HL-60 (cell line): ENCODE measurements around the gene EMID1.

Source experiments
- TF ChIP-seq, protein P1 (sequence below): IDR thresholded peaks from 2 replicates; pipeline ENCODE4 v1.6.1; 2012; ENCODE audit warnings: low read depth; ENCODE audit not compliant: insufficient replicate concordance
- TF ChIP-seq, protein P2 (sequence below): IDR thresholded peaks from one replicate; pipeline ENCODE4 v1.5.1; 2011; ENCODE audit warnings: low read length, control low read depth, inconsistent platforms; ENCODE audit not compliant: insufficient read depth

GRCh38 chr22:29263791-29264276 lies 58.1 kb downstream of the EMID1 start:
- TF ChIP-seq, protein P1, sequence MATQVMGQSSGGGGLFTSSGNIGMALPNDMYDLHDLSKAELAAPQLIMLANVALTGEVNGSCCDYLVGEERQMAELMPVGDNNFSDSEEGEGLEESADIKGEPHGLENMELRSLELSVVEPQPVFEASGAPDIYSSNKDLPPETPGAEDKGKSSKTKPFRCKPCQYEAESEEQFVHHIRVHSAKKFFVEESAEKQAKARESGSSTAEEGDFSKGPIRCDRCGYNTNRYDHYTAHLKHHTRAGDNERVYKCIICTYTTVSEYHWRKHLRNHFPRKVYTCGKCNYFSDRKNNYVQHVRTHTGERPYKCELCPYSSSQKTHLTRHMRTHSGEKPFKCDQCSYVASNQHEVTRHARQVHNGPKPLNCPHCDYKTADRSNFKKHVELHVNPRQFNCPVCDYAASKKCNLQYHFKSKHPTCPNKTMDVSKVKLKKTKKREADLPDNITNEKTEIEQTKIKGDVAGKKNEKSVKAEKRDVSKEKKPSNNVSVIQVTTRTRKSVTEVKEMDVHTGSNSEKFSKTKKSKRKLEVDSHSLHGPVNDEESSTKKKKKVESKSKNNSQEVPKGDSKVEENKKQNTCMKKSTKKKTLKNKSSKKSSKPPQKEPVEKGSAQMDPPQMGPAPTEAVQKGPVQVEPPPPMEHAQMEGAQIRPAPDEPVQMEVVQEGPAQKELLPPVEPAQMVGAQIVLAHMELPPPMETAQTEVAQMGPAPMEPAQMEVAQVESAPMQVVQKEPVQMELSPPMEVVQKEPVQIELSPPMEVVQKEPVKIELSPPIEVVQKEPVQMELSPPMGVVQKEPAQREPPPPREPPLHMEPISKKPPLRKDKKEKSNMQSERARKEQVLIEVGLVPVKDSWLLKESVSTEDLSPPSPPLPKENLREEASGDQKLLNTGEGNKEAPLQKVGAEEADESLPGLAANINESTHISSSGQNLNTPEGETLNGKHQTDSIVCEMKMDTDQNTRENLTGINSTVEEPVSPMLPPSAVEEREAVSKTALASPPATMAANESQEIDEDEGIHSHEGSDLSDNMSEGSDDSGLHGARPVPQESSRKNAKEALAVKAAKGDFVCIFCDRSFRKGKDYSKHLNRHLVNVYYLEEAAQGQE, result no peak
- TF ChIP-seq, protein P2, sequence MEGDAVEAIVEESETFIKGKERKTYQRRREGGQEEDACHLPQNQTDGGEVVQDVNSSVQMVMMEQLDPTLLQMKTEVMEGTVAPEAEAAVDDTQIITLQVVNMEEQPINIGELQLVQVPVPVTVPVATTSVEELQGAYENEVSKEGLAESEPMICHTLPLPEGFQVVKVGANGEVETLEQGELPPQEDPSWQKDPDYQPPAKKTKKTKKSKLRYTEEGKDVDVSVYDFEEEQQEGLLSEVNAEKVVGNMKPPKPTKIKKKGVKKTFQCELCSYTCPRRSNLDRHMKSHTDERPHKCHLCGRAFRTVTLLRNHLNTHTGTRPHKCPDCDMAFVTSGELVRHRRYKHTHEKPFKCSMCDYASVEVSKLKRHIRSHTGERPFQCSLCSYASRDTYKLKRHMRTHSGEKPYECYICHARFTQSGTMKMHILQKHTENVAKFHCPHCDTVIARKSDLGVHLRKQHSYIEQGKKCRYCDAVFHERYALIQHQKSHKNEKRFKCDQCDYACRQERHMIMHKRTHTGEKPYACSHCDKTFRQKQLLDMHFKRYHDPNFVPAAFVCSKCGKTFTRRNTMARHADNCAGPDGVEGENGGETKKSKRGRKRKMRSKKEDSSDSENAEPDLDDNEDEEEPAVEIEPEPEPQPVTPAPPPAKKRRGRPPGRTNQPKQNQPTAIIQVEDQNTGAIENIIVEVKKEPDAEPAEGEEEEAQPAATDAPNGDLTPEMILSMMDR, result no peak
